ENCODE measurements around the gene FOXL1.

FOXL1 gene

DNA sequence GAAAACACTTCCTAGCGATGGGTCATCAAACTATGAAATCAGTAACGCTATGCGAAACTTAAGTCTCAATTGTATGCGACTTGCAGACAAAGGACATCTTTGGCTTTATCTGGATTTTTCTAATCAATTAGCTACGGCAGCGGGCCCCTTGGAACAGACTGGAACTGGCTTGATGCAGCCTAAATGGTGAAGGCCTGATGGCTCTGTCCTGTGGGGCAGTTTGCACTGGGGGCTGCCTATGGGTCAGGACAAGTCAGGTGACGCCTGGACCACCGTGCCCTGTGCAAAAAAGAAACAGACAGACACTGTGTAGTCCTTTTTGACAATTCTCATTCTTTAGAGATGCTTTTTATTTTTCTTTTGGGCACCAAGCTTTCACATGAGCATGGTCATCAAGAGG lies 45.3 kb upstream of the FOXL1 start:
- no peak for DNase-seq (ENCODE audit: low read depth in 2 of 2)
- TF ChIP-seq, protein P1, sequence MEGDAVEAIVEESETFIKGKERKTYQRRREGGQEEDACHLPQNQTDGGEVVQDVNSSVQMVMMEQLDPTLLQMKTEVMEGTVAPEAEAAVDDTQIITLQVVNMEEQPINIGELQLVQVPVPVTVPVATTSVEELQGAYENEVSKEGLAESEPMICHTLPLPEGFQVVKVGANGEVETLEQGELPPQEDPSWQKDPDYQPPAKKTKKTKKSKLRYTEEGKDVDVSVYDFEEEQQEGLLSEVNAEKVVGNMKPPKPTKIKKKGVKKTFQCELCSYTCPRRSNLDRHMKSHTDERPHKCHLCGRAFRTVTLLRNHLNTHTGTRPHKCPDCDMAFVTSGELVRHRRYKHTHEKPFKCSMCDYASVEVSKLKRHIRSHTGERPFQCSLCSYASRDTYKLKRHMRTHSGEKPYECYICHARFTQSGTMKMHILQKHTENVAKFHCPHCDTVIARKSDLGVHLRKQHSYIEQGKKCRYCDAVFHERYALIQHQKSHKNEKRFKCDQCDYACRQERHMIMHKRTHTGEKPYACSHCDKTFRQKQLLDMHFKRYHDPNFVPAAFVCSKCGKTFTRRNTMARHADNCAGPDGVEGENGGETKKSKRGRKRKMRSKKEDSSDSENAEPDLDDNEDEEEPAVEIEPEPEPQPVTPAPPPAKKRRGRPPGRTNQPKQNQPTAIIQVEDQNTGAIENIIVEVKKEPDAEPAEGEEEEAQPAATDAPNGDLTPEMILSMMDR (IDR thresholded peaks at IDR 0.05; ENCODE audit: low read depth, low read length), result no peak
- H3K4me3 ChIP-seq (replicated peaks in 1 of 2; ENCODE audit: low read depth in 2 of 2, low read length in 2 of 2), result no peak overlapping the region

DNA sequence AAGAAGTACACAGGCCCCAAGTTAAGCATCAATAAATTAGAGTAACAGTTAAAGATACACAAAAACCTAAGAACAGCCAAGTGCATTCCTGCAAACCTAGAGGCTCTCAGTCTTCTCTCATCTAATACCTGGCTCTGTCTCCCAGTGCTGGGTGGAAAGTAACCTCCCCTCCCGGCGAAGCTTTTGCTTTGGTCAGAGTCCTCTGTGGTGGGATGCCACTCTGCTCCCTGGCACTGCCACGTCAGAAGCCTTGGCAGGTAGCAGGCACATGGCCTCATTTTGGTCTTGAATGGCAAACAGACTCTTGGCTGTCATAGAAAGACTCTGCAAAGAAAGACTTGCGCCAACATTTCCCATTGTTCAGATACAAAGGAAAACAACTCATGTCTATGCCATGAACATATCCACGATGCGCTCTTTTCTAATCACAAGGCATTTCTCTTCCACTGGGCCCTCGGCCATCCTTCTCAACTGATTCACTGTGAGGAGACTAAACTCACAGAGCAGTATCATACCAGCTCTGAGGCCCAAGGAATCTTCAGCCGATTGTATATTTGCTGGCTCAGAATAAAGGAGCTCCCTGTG lies 44.5 kb upstream of the FOXL1 start:
- no peak overlapping the region for H3K4me3 ChIP-seq (replicated peaks in 1 of 2; ENCODE audit: low read depth in 2 of 2, low read length in 2 of 2)
- TF ChIP-seq, protein P1 (IDR thresholded peaks at IDR 0.05; ENCODE audit: low read depth, low read length), result no peak
- no peak for DNase-seq (ENCODE audit: low read depth in 2 of 2)

DNA sequence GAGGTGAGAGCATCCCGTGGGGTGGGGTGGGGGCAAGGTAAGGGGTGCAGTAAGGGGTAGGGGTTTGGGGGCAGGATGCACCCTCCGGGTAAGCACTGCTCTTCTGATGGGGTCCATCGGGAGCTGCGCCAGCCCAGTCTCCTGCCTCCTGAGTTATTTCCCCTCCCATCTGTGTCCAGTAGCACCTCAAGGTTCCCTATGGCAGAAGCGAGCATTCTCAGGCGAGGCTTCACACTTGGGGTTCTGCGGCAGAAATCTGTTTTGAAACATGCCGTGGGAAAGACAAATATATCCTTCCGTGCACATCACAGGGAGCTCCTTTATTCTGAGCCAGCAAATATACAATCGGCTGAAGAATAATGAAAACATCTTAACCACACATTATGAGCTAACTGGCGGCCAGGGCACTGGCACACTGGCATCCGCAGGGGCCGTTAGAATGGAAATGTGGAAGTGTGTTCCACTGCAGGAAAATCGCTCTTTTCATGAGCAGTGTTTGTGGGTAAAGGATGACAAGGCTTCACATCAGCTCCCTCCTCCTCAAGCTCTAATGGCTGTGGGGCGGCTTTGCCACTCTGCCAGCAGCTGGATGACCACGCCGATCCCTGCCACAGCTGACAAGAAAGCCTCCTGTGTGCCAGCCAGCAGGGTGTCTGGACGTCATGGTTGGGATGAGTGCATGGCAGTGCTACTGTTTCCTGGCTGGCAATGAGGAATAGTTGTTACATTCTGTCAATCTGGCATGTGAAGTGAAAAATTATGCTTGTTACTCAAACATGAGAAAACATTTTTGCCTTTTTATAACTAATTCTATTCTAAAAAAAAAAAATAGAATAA lies 43.4 kb upstream of the FOXL1 start:
- no peak overlapping the region for H3K4me3 ChIP-seq (replicated peaks in 1 of 2; ENCODE audit: low read depth in 2 of 2, low read length in 2 of 2)
- DNase-seq (ENCODE audit: low read depth in 2 of 2), result no peak
- TF ChIP-seq, protein P1 (IDR thresholded peaks at IDR 0.05; ENCODE audit: low read depth, low read length), result no peak

DNA sequence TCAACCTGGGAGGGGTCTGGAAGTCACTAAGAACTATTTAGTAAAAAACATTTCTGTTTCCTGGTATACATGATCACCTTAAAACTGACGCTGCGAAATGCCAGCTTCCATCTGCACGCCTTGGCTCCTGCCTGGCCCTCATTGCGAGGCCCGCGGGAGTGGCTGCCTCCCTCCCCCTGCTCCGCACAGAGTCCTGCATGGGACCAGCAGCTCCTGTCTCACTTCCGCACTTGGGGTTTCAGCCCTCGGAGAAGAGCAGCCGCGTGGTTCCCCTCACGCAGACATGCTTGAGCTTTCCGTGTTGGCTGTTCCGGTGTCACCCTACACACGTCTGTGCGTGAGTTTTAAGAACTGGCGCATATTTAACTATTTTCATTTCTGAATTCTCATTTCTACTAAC lies 41.7 kb upstream of the FOXL1 start:
- DNase-seq (ENCODE audit: low read depth in 2 of 2), result no peak
- H3K4me3 ChIP-seq (replicated peaks in 1 of 2; ENCODE audit: low read depth in 2 of 2, low read length in 2 of 2), result no peak overlapping the region
- TF ChIP-seq, protein P1 (IDR thresholded peaks at IDR 0.05; ENCODE audit: low read depth, low read length), result no peak

DNA sequence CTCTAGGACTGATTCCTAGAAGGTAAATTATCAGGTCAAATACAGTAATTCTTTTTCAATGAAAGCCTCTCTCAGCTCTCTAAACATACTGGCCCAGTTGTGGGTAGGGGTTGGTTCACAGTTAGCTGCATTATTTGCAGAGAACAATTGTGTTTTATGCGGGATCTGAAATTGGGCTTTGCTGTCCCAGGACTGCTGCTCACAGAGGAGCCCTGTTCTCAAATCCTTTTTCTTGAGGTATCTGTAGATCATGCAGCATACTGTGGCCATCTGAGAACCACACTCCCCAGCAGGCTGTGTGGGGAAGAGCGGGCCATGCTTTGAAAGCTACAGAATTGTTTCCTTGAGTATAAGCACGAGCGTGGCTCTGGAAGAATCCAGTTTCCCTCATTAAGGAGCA lies 40.9 kb upstream of the FOXL1 start:
- TF ChIP-seq, protein P1 (IDR thresholded peaks at IDR 0.05; ENCODE audit: low read depth, low read length), result no peak
- DNase-seq (ENCODE audit: low read depth in 2 of 2), result no peak
- H3K4me3 ChIP-seq (replicated peaks in 1 of 2; ENCODE audit: low read depth in 2 of 2, low read length in 2 of 2), result no peak overlapping the region

DNA sequence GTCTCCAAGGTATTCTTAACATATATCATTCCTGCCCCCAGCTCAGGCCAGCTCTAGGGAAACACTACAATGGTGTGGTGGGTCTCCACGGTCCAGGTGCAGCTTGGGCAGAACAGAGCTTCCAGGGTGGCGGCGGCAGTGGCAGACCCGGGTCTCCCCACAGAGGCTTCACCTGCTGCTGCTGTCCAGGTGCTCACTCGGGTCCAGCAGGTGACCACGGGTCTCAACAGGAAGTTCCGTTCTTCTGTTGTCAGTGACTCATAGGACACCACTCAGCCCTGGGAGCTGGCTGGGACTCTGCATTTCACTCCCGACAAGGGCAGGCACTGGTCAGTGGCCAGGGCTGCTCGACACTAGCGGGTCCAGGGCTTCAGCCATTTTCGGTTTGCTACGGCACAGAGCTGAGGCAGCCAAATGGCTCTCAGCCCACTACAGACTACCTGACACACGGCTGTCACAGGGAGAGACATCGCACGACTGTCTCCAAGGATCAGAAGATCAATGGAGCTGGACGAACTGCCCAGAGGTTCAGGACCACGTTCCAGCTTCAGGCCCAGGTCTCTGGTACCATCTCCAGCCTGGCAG lies 40.1 kb upstream of the FOXL1 start:
- TF ChIP-seq, protein P1 (IDR thresholded peaks at IDR 0.05; ENCODE audit: low read depth, low read length), result no peak
- no peak for DNase-seq (ENCODE audit: low read depth in 2 of 2)
- H3K4me3 ChIP-seq (replicated peaks in 1 of 2; ENCODE audit: low read depth in 2 of 2, low read length in 2 of 2), result no peak overlapping the region
